OCI-LY7 (cell line): ENCODE measurements around the gene KLHL20. TPM values are rescaled to one million over a fixed set of nuclear protein-coding genes. Genes with fewer than 3 reads are reported as not detected.
"Not testable (repeated sequence)": the region's sequence is repeated elsewhere in the genome, so short reads cannot be mapped to it uniquely, and the experiment has no call there.

Experiments
- BruUV-seq: library from RNA; stranded (reverse); fragments of 400-500 nt; replicated peaks from 2 replicates; lab custom pipeline; 2021; lab: Mats Ljungman, UMichigan
- CTCF ChIA-PET: fragments of 300-600 bp; sonication (Branson Sonifier 250); formaldehyde crosslinking; loops from one replicate; lab custom pipeline; 2022; ENCODE audit warnings: antibody characterized with exemption; ENCODE audit not compliant: unreplicated experiment; lab: Charles Lee
- POLR2A ChIA-PET: fragments of 300-600 bp; sonication (Branson Sonifier 250); formaldehyde crosslinking; loops from one replicate; lab custom pipeline; 2022; ENCODE audit warnings: antibody characterized with exemption; lab: Charles Lee
- DNase-seq: peaks from one replicate; pipeline ENCODE4 v3.0.0-alpha.2; 2015; ENCODE audit warnings: low spot score
- H2AFZ ChIP-seq: fragments of 200-600 bp; sonication (generic), shearing (Covaris generic); 2 replicates; pipeline ENCODE4 v1.6.1; 2014; ENCODE audit warnings: mild to moderate bottlenecking, antibody characterized with exemption, low read length, moderate library complexity
- H3K27ac ChIP-seq: fragments of 200-600 bp; sonication (generic); 2 replicates; pipeline ENCODE4 v1.5.1; 2014; ENCODE audit warnings: mixed run types, low read depth, mild to moderate bottlenecking, moderate library complexity, low read length, inconsistent platforms; ENCODE audit not compliant: poor library complexity, severe bottlenecking
- H3K36me3 ChIP-seq: fragments of 200-600 bp; sonication (generic); 2 replicates; pipeline ENCODE4 v1.6.1; 2014; ENCODE audit warnings: mild to moderate bottlenecking, antibody characterized with exemption, low read length, moderate library complexity, mixed read lengths; ENCODE audit not compliant: insufficient read depth
- H3K4me1 ChIP-seq: fragments of 200-600 bp; sonication (generic); 2 replicates; pipeline ENCODE4 v1.5.1; 2014; ENCODE audit warnings: mild to moderate bottlenecking, low read length; ENCODE audit not compliant: insufficient read depth, poor library complexity, severe bottlenecking
- H3K4me2 ChIP-seq: fragments of 200-600 bp; sonication (generic); 2 replicates; pipeline ENCODE4 v1.6.1; 2014; ENCODE audit warnings: mild to moderate bottlenecking, low read length
- H3K4me3 ChIP-seq: fragments of 200-600 bp; sonication (generic); 2 replicates; pipeline ENCODE4 v1.5.1; 2014; ENCODE audit warnings: mild to moderate bottlenecking, low read depth, low read length; ENCODE audit not compliant: poor library complexity, severe bottlenecking
- H3K79me2 ChIP-seq: fragments of 200-600 bp; sonication (generic); 2 replicates; pipeline ENCODE4 v1.6.1; 2016; ENCODE audit warnings: low read depth, mild to moderate bottlenecking, low read length, moderate library complexity, mixed read lengths; ENCODE audit not compliant: insufficient read depth
- H3K9me2 ChIP-seq: fragments of 200-600 bp; sonication (generic); 2 replicates; pipeline ENCODE4 v1.6.1; 2016; ENCODE audit warnings: mild to moderate bottlenecking, low read length, mixed read lengths; ENCODE audit not compliant: insufficient read depth
- H3K9me3 ChIP-seq: fragments of 200-600 bp; sonication (generic); 2 replicates; pipeline ENCODE4 v1.6.1; 2014; ENCODE audit warnings: mild to moderate bottlenecking, mixed run types, low read length, mixed read lengths
- H4K20me1 ChIP-seq: fragments of 200-600 bp; sonication (generic); 2 replicates; pipeline ENCODE4 v1.6.1; 2014; ENCODE audit warnings: mild to moderate bottlenecking, antibody characterized with exemption, low read length, moderate library complexity, mixed read lengths; ENCODE audit not compliant: insufficient read depth
- EZH2phosphoT487 ChIP-seq: fragments of 200-600 bp; sonication (generic); IDR thresholded peaks from 2 replicates; pipeline ENCODE4 v1.6.1; 2018; ENCODE audit warnings: low read depth, borderline replicate concordance, mild to moderate bottlenecking, mixed run types, antibody characterized with exemption, low read length, moderate library complexity, mixed read lengths
- intact Hi-C: fragments of 100-400 bp; cut with micrococcal nuclease; formaldehyde crosslinking; loops from one replicate; pipeline ENCODE4 v1.10.0; 2022; ENCODE audit not compliant: unreplicated experiment
- total RNA-seq, 2 experiments: library from RNA; depleted of rRNA in 1 of 2; stranded (reverse); fragments of >200 nt in 1 of 2; shearing (Covaris generic) in 1 of 2; gene quantifications; 2 replicates each; pipeline ENCODE4 v1.2.3, GENCODE V29; 2014 to 2022
- TF ChIP-seq, protein P1 (sequence below): fragments of 200-600 bp; sonication (generic); conservative IDR thresholded peaks from 2 replicates; pipeline ENCODE4 v1.5.1; 2014; ENCODE audit warnings: mild to moderate bottlenecking, antibody characterized with exemption, low read length, moderate library complexity, mixed read lengths

Gene KLHL20
- total RNA-seq, 2 experiments from 2014 or later: 17.5 to 22.6 TPM

DNA sequence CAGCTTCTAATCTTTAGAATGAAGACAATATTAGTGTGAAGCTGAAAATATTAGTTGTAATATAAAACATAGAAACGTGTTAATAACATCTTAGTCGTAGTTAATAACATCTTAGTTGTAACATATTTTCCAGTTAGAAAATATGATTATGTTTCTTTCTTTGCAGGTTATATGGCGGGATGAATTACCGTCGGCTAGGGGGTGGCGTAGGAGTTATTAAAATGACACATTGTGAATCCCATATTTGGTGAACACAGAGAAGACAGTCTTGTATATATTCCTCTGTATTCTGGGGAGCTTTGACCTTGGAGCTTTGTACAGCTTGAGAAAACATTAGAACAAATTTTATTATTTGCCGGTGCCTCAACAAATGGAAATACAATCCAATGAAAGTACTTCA is 70.2 kb downstream of the KLHL20 start:
- no peak for DNase-seq
- Histone ChIP-seq H4K20me1 (no peaks in the 10 kb centered on the region), H3K27ac (no peak overlapping the region), H3K4me2 (no peak overlapping the region), H3K79me2 (no peaks in the 10 kb centered on the region), H2AFZ (no peak overlapping the region), H3K4me1 (no peaks in the 10 kb centered on the region), H3K9me3 (no peaks in the 10 kb centered on the region), H3K36me3 (peaks cover 82% of the 10 kb centered on the region), H3K9me2 (no peaks in the 10 kb centered on the region), H3K4me3 (no peak overlapping the region)
- intact Hi-C loops: no loop called here
- BruUV-seq: no TSS peak
- ChIA-PET POLR2A (interaction anchor here (0.6 to 1.4 kb wide), 2 partner anchors 9 to 1477 kb away, joined by 3 to 7 read pairs; no protein-coding TSS in a partner anchor), CTCF (no interaction called here)
- TF ChIP-seq, protein P1, sequence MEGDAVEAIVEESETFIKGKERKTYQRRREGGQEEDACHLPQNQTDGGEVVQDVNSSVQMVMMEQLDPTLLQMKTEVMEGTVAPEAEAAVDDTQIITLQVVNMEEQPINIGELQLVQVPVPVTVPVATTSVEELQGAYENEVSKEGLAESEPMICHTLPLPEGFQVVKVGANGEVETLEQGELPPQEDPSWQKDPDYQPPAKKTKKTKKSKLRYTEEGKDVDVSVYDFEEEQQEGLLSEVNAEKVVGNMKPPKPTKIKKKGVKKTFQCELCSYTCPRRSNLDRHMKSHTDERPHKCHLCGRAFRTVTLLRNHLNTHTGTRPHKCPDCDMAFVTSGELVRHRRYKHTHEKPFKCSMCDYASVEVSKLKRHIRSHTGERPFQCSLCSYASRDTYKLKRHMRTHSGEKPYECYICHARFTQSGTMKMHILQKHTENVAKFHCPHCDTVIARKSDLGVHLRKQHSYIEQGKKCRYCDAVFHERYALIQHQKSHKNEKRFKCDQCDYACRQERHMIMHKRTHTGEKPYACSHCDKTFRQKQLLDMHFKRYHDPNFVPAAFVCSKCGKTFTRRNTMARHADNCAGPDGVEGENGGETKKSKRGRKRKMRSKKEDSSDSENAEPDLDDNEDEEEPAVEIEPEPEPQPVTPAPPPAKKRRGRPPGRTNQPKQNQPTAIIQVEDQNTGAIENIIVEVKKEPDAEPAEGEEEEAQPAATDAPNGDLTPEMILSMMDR: no peak
- TF ChIP-seq EZH2phosphoT487: no peak

DNA sequence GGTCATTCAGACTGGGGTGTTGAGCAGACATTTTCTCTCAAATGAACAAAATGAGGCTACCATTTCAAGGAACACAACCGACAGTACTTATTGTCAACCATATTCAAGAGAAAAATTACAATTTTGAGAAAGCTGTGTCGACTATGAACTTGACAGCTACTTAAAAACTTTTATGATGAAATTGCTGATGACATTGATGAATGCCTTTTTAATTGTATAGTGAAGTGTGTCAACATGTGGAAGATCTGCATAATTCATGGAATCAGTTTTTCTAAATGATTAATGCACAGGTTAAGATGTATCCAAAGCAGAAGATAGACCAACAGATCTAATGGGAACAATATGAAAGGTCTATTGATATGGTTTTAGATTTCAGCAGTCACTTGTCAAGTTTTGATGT is 75.1 kb downstream of the KLHL20 start:
- Histone ChIP-seq H3K9me3 (no peaks in the 10 kb centered on the region), H3K36me3 (peaks cover 70% of the 10 kb centered on the region), H4K20me1 (no peaks in the 10 kb centered on the region), H3K4me2 (no peak overlapping the region), H3K9me2 (no peaks in the 10 kb centered on the region), H2AFZ (no peak overlapping the region), H3K4me3 (no peak overlapping the region), H3K27ac (no peak overlapping the region), H3K4me1 (no peaks in the 10 kb centered on the region), H3K79me2 (no peaks in the 10 kb centered on the region)
- no peak for TF ChIP-seq EZH2phosphoT487
- TF ChIP-seq, protein P1: no peak
- intact Hi-C loops: no loop called here
- CTCF ChIA-PET: no interaction called here
- no TSS peak for BruUV-seq
- POLR2A ChIA-PET: no interaction called here
- no peak for DNase-seq

DNA sequence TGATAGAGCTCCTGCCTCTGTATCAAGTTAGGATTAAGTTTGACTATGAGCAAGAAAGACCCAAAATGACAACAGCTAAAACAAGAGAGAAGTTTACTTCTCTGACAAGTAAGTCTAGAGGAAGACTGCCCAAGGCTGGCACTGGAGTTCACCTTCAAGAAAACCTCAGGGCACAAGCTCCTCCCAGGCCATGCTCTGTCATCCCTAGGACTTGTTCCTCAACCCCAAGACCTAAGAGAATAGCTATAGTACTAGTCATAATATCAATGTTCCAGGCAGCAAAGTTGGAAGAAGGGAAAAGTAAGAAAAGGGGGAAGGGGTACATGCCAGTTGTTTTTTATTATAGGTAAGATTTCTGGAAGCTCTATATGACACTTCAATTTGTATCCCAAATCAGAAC is 83.3 kb downstream of the KLHL20 start:
- Histone ChIP-seq H3K4me1 (no peaks in the 10 kb centered on the region), H4K20me1 (no peaks in the 10 kb centered on the region), H3K4me3 (no peak overlapping the region), H2AFZ (no peak overlapping the region), H3K79me2 (no peaks in the 10 kb centered on the region), H3K36me3 (peaks cover 91% of the 10 kb centered on the region), H3K4me2 (no peak overlapping the region), H3K9me3 (peaks cover 4% of the 10 kb centered on the region; the same call in 1 of the 2 replicates), H3K27ac (no peak overlapping the region), H3K9me2 (no peaks in the 10 kb centered on the region)
- no TSS peak for BruUV-seq
- intact Hi-C loops: no loop called here
- DNase-seq: no peak
- ChIA-PET CTCF (no interaction called here), POLR2A (interaction anchor here (0.6 to 0.9 kb wide), 2 partner anchors 12 to 21 kb away, joined by 3 read pairs; no protein-coding TSS in a partner anchor)
- no peak for TF ChIP-seq EZH2phosphoT487
- TF ChIP-seq, protein P1: no peak

DNA sequence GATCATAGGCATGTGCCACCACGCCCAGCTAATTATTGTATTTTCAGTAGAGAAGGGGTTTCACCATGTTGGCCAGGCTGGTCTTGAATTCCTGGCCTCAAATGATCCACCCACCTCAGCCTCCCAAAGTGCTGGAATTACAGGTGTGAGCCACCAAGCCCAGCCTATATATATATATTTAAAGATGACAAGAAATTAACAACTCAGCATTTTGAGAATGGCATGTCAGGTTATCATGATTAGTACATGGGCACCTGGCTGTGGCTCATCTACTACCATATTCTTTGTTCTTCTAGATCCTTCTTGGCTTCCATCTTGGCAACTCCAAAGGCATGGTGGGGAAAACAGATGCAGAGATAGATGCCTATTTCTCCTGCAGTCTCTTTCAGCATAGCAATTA is 85.2 kb downstream of the KLHL20 start:
- H3K36me3 ChIP-seq: peaks cover 92% of the 10 kb centered on the region
- H3K27ac ChIP-seq, H3K9me2 ChIP-seq, H3K79me2 ChIP-seq, H4K20me1 ChIP-seq, intact Hi-C loops, CTCF ChIA-PET, H3K9me3 ChIP-seq, BruUV-seq, H2AFZ ChIP-seq, H3K4me1 ChIP-seq, H3K4me3 ChIP-seq, H3K4me2 ChIP-seq, POLR2A ChIA-PET, DNase-seq: not testable (repeated sequence)
